Neural progenitor cell (in vitro differentiated cells): ENCODE data around the gene SPECC1L. TPM values are rescaled to one million over a fixed set of nuclear protein-coding genes. Genes with fewer than 3 reads are reported as not detected.

Experiments
- DNase-seq: peaks from one replicate; pipeline ENCODE4 v3.0.0-alpha.2; 2016; ENCODE audit warnings: low spot score
- H2AFZ ChIP-seq: fragments of 200-600 bp; sonication (generic); replicated peaks from 2 replicates; pipeline ENCODE4 v1.6.1; 2016; ENCODE audit warnings: antibody characterized with exemption
- H3F3A ChIP-seq: fragments of 200-600 bp; sonication (generic); 2 replicates; pipeline ENCODE4 v1.6.1; 2016; ENCODE audit warnings: antibody characterized with exemption, low read depth
- H3K27ac ChIP-seq: fragments of 200-600 bp; sonication (generic); 2 replicates; pipeline ENCODE4 v1.5.1; 2016; ENCODE audit warnings: mild to moderate bottlenecking
- H3K27me3 ChIP-seq: fragments of 200-600 bp; sonication (generic); 2 replicates; pipeline ENCODE4 v1.6.1; 2016; ENCODE audit warnings: mild to moderate bottlenecking, moderate library complexity
- H3K36me3 ChIP-seq: fragments of 200-600 bp; sonication (generic); 2 replicates; pipeline ENCODE4 v1.5.1; 2016
- H3K4me1 ChIP-seq: fragments of 200-600 bp; sonication (generic); 2 replicates; pipeline ENCODE4 v1.6.1; 2016; ENCODE audit warnings: mixed run types
- H3K4me2 ChIP-seq: fragments of 200-600 bp; sonication (generic); 2 replicates; pipeline ENCODE4 v1.6.1; 2016
- H3K4me3 ChIP-seq: fragments of 200-600 bp; sonication (generic); 2 replicates; pipeline ENCODE4 v1.5.1; 2016
- H3K79me2 ChIP-seq: fragments of 200-600 bp; sonication (generic); 2 replicates; pipeline ENCODE4 v1.6.1; 2016; ENCODE audit warnings: low read depth
- H3K9ac ChIP-seq: fragments of 200-600 bp; sonication (generic); 2 replicates; pipeline ENCODE4 v1.6.1; 2016
- H3K9me3 ChIP-seq: fragments of 200-600 bp; sonication (generic); 2 replicates; pipeline ENCODE4 v1.5.1; 2016; ENCODE audit warnings: low read depth
- H4K20me1 ChIP-seq: fragments of 200-600 bp; sonication (generic); 2 replicates; pipeline ENCODE4 v1.6.1; 2016; ENCODE audit warnings: low read depth
- H3K27ac Mint-ChIP-seq: 3 replicates; pipeline ENCODE4 v1.8.0; 2021; ENCODE audit warnings: mixed read lengths
- H3K27me3 Mint-ChIP-seq: 2 replicates; pipeline ENCODE4 v1.8.0; 2022; ENCODE audit warnings: low read depth, mild to moderate bottlenecking, inconsistent platforms, moderate library complexity, mixed read lengths; ENCODE audit not compliant: insufficient read depth
- H3K36me3 Mint-ChIP-seq: 3 replicates; pipeline ENCODE4 v1.8.0; 2021; ENCODE audit warnings: mixed read lengths
- H3K4me1 Mint-ChIP-seq: 3 replicates; pipeline ENCODE4 v1.8.0; 2021; ENCODE audit warnings: mixed read lengths
- H3K4me3 Mint-ChIP-seq: 3 replicates; pipeline ENCODE4 v1.8.0; 2021; ENCODE audit warnings: mild to moderate bottlenecking, moderate library complexity, mixed read lengths
- H3K9me3 Mint-ChIP-seq: 3 replicates; pipeline ENCODE4 v1.8.0; 2020; ENCODE audit warnings: mixed read lengths
- CTCF ChIP-seq: fragments of 200-600 bp; sonication (generic); IDR thresholded peaks from 2 replicates; pipeline ENCODE4 v1.5.1; 2017; ENCODE audit warnings: antibody characterized with exemption, mild to moderate bottlenecking
- EZH2 ChIP-seq: fragments of 200-600 bp; sonication (generic); IDR thresholded peaks from 2 replicates; pipeline ENCODE4 v1.6.1; 2017; ENCODE audit warnings: antibody characterized with exemption, mild to moderate bottlenecking, moderate library complexity
- EZH2phosphoT487 ChIP-seq: fragments of 200-600 bp; sonication (generic); IDR thresholded peaks from 2 replicates; pipeline ENCODE4 v1.6.1; 2017; ENCODE audit warnings: antibody characterized with exemption
- total RNA-seq: library from RNA; depleted of rRNA; stranded (reverse); fragments of >200 nt; gene quantifications from 2 replicates; pipeline ENCODE4 v1.2.3, GENCODE V29; 2015; ENCODE audit warnings: low replicate concordance

Gene SPECC1L
- total RNA-seq, 1 donor from 2014 or later, result 48.9 TPM

GRCh38 chr22:24444729-24445466, 174.3 kb downstream of the SPECC1L start:
- Mint-ChIP-seq H3K36me3 (no peaks in the 10 kb centered on the region), H3K4me1 (peaks cover 46% of the 10 kb centered on the region), H3K27me3 (peaks cover 4% of the 10 kb centered on the region), H3K27ac (peak overlapping the region; percentile 87), H3K4me3 (no peak overlapping the region), H3K9me3 (peaks cover 4% of the 10 kb centered on the region)
- no peaks in the 10 kb centered on the region for H3K36me3 ChIP-seq
- no peaks in the 10 kb centered on the region for H4K20me1 ChIP-seq
- H3K4me2 ChIP-seq, result peak overlapping the region; percentile 46
- H3K27ac ChIP-seq, result no peak overlapping the region
- no peaks in the 10 kb centered on the region for H3K79me2 ChIP-seq
- no peak overlapping the region for H2AFZ ChIP-seq
- H3K9ac ChIP-seq, result no peak overlapping the region
- DNase-seq, result no peak
- TF ChIP-seq CTCF, result no peak
- TF ChIP-seq EZH2, result no peak
- no peak for TF ChIP-seq EZH2phosphoT487
- peaks cover 21% of the 10 kb centered on the region for H3K4me1 ChIP-seq
- no peak overlapping the region for H3K4me3 ChIP-seq
- H3F3A ChIP-seq, result peaks cover 4% of the 10 kb centered on the region
- H3K9me3 ChIP-seq, result no peaks in the 10 kb centered on the region
- peaks cover 14% of the 10 kb centered on the region for H3K27me3 ChIP-seq

GRCh38 chr22:24445481-24446259, 175.0 kb downstream of the SPECC1L start:
- no peaks in the 10 kb centered on the region for H4K20me1 ChIP-seq
- peaks cover 28% of the 10 kb centered on the region for H3K4me1 ChIP-seq
- Mint-ChIP-seq H3K27me3 (peaks cover 4% of the 10 kb centered on the region), H3K27ac (peak overlapping the region; percentile 76), H3K9me3 (peaks cover 4% of the 10 kb centered on the region), H3K4me1 (peaks cover 53% of the 10 kb centered on the region), H3K4me3 (peak overlapping the region; percentile 21), H3K36me3 (no peaks in the 10 kb centered on the region)
- no peaks in the 10 kb centered on the region for H3K79me2 ChIP-seq
- H3F3A ChIP-seq, result peaks cover 12% of the 10 kb centered on the region
- no peak overlapping the region for H3K27ac ChIP-seq
- H3K9ac ChIP-seq, result no peak overlapping the region
- TF ChIP-seq EZH2phosphoT487, result no peak
- no peak for TF ChIP-seq EZH2
- no peak for TF ChIP-seq CTCF
- no peaks in the 10 kb centered on the region for H3K9me3 ChIP-seq
- peak overlapping the region; percentile 46 for H3K4me2 ChIP-seq
- H3K4me3 ChIP-seq, result no peak overlapping the region
- H3K27me3 ChIP-seq, result peaks cover 17% of the 10 kb centered on the region
- peak; percentile 67 for DNase-seq
- no peak overlapping the region for H2AFZ ChIP-seq
- H3K36me3 ChIP-seq, result no peaks in the 10 kb centered on the region

GRCh38 chr22:24446260-24446611, 175.6 kb downstream of the SPECC1L start:
- Mint-ChIP-seq H3K9me3 (no peaks in the 10 kb centered on the region), H3K4me3 (no peak overlapping the region), H3K27me3 (peaks cover 4% of the 10 kb centered on the region), H3K27ac (peak overlapping the region; percentile 76), H3K4me1 (peaks cover 53% of the 10 kb centered on the region), H3K36me3 (no peaks in the 10 kb centered on the region)
- Histone ChIP-seq H3F3A (peaks cover 17% of the 10 kb centered on the region), H3K27ac (no peak overlapping the region), H3K79me2 (no peaks in the 10 kb centered on the region), H3K9ac (no peak overlapping the region), H3K9me3 (no peaks in the 10 kb centered on the region), H3K4me2 (peak overlapping the region; percentile 46), H3K4me3 (no peak overlapping the region), H3K36me3 (no peaks in the 10 kb centered on the region), H2AFZ (no peak overlapping the region), H3K4me1 (peaks cover 34% of the 10 kb centered on the region), H3K27me3 (peaks cover 17% of the 10 kb centered on the region), H4K20me1 (no peaks in the 10 kb centered on the region)
- DNase-seq, result no peak
- no peak for TF ChIP-seq CTCF
- no peak for TF ChIP-seq EZH2phosphoT487
- no peak for TF ChIP-seq EZH2
